Left ventricle myocardium inferior (tissue), 1 donor: ENCODE data around the gene CDYL2. TPM values are rescaled to one million over a fixed set of nuclear protein-coding genes. Genes with fewer than 3 reads are reported as not detected.

Experiments used
- DNase-seq: peaks from one replicate; pipeline ENCODE4 v3.0.0-alpha.2; 2020
- H3K27ac ChIP-seq: fragments of 200-600 bp; replicated peaks from 2 replicates; pipeline ENCODE4 v1.8.0; 2021
- H3K27me3 ChIP-seq: fragments of 200-600 bp; 2 replicates; pipeline ENCODE4 v1.8.0; 2021; ENCODE audit warnings: low read depth
- H3K36me3 ChIP-seq: fragments of 200-600 bp; 2 replicates; pipeline ENCODE4 v1.8.0; 2021
- H3K4me1 ChIP-seq: fragments of 200-600 bp; 2 replicates; pipeline ENCODE4 v1.8.0; 2021
- H3K4me3 ChIP-seq: fragments of 200-600 bp; 2 replicates; pipeline ENCODE4 v1.8.0; 2021; ENCODE audit warnings: mild to moderate bottlenecking, moderate library complexity
- H3K9me3 ChIP-seq: fragments of 200-600 bp; replicated peaks from 2 replicates; pipeline ENCODE4 v1.8.0; 2021
- intact Hi-C: fragments of 100-400 bp; cut with micrococcal nuclease; formaldehyde crosslinking; loops from one replicate; pipeline ENCODE4 v1.11.0; 2022
- total RNA-seq: library from RNA; stranded (reverse); fragmentation: NEBNext Ultra II Directional; extraction: Animal tissue kit (Norgen Biotek cat#: 25700); gene quantifications from one replicate; pipeline ENCODE4 v1.2.1, GENCODE V29; 2021
- TF ChIP-seq, protein P1 (sequence below): fragments of 200-600 bp; IDR thresholded peaks from 2 replicates; pipeline ENCODE4 v1.8.0; 2021; ENCODE audit warnings: antibody characterized with exemption, mild to moderate bottlenecking, borderline replicate concordance
- donor health status: DM: no; HTN: yes; CAD: no; lungs with severe emphysema.

Gene CDYL2
- total RNA-seq, 1 donor from 2014 or later = 3.2 TPM

DNA sequence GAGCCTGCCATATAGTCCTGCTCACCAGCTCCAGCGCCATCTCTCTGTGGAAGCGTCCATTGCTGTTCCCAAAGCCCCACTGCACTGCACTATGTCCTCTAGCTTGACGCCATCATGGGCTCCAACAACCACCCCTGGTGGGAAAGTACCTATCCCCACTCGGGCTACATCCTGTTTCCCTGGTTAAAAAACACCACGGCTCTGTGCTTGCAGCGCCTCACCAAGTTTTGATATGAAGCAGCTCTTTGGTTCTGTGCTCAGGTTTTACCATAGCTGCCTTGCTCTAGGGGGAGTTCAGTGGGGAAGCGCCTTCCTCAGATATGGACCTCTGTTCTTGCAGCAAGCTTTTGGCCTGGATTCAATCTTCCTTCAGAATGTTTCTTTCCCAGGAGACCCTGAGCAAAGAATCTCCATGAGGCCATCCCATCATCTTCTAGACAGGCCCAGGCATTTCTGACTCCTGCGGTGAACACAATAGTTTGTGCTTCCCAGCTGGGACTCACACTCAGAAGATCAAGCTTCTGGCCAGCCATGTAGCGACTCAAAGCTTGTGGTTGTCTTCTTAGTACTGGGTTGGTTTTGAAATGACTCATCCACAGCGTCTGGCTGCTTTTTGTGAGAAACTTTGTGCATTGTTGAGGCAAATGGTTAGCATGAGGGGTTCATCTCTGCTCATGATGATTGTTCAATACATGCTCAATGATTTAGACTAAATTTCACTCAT, 224.1 kb downstream of the CDYL2 start:
- no peaks in the 10 kb centered on the region for H3K27me3 ChIP-seq
- H3K27ac ChIP-seq = no peak overlapping the region
- TF ChIP-seq, protein P1, sequence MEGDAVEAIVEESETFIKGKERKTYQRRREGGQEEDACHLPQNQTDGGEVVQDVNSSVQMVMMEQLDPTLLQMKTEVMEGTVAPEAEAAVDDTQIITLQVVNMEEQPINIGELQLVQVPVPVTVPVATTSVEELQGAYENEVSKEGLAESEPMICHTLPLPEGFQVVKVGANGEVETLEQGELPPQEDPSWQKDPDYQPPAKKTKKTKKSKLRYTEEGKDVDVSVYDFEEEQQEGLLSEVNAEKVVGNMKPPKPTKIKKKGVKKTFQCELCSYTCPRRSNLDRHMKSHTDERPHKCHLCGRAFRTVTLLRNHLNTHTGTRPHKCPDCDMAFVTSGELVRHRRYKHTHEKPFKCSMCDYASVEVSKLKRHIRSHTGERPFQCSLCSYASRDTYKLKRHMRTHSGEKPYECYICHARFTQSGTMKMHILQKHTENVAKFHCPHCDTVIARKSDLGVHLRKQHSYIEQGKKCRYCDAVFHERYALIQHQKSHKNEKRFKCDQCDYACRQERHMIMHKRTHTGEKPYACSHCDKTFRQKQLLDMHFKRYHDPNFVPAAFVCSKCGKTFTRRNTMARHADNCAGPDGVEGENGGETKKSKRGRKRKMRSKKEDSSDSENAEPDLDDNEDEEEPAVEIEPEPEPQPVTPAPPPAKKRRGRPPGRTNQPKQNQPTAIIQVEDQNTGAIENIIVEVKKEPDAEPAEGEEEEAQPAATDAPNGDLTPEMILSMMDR = no peak
- no peaks in the 10 kb centered on the region for H3K9me3 ChIP-seq
- intact Hi-C loops = no loop called here
- no peak for DNase-seq
- H3K4me3 ChIP-seq = no peak overlapping the region
- H3K4me1 ChIP-seq = no peaks in the 10 kb centered on the region
- no peaks in the 10 kb centered on the region for H3K36me3 ChIP-seq

DNA sequence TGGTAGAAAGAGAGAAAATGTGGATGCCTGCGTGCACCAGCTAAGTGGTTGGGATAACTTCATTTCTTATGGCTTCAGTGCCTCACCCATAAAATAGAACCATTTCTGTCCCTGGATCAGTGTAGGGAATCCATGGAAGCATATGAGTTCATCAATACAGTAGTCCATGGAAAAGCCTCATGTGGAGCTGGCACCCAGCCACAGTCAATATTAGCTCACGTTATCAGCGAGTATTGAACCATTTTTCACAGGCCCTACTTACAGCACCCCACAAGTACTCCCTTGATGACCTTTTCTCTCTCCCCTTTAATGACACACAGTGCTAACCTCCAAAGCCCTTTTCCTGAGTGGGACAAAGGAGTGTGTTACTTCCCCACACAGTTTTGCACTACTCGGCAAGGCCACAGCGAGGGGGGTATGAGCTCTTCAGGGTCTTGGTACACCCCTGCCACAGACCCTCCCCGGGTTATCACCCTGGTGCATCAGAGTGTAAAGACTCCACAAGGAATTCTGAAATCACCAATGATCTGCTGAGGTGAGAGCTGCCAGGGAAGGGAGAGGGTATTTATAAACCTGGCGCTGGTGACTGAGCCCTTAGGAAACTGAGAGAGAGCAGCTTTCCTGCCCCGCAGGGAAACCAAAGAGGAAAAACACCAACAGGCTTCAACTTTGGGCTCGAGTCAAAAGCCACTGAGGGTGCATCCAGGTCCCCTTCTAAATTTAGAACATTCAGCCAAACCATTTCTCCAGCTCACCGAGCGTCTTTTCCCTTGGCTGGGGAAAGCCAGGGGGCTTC, 226.7 kb downstream of the CDYL2 start:
- no peaks in the 10 kb centered on the region for H3K4me1 ChIP-seq
- TF ChIP-seq, protein P1 = no peak
- H3K36me3 ChIP-seq = no peaks in the 10 kb centered on the region
- H3K27me3 ChIP-seq = no peaks in the 10 kb centered on the region
- DNase-seq = no peak
- no peak overlapping the region for H3K4me3 ChIP-seq
- no peak overlapping the region for H3K27ac ChIP-seq
- intact Hi-C loops = no loop called here
- H3K9me3 ChIP-seq = no peaks in the 10 kb centered on the region

DNA sequence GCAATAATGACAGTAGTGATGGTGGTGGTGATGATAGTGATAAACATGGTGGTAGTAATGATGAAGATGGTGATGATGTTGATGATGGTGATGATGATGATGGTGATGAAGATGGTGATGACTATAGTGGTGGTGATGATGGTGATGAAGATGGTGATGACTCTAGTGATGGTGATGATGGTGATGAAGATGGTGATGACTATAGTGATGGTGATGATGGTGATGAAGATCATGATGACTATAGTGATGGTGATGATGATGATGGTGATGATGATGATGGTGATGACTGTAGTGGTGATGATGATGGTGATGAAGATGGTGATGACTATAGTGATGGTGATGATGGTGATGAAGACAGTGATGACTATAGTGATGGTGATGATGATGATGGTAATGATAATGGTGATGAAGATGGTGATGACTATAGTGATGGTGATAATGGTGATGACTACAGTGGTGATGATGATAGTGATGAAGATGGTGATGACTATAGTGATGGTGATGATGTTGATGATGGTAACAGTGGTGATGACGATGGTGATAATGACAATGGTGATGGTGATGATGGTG, 228.0 kb downstream of the CDYL2 start:
- no peak for DNase-seq
- Histone ChIP-seq H3K27me3 (peaks cover 3% of the 10 kb centered on the region), H3K9me3 (no peaks in the 10 kb centered on the region), H3K4me1 (no peaks in the 10 kb centered on the region), H3K36me3 (no peaks in the 10 kb centered on the region), H3K27ac (no peak overlapping the region), H3K4me3 (no peak overlapping the region)
- TF ChIP-seq, protein P1 = no peak
- intact Hi-C loops = no loop called here

DNA sequence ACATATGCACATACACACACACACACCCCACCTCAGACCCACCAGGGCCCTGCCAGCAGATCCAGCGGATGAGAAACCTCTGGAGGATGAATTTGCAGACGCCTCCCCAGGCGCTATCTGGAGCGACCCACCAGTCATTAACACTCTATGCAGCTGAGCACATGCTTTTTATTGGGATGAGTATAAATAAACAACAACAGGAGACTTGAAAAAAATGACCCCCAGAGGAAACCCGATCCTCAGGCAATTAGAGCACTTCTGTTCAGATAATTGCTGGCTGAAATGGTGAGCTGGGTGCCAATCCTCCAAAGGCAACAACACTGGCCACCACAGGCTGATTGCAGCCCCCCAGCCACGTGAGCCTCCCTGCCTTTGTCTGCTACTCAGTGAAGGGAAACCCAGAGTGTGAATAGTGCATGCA, 230.7 kb downstream of the CDYL2 start:
- Histone ChIP-seq H3K9me3 (no peaks in the 10 kb centered on the region), H3K36me3 (no peaks in the 10 kb centered on the region), H3K4me3 (no peak overlapping the region), H3K27me3 (peaks cover 14% of the 10 kb centered on the region), H3K4me1 (no peaks in the 10 kb centered on the region), H3K27ac (no peak overlapping the region)
- TF ChIP-seq, protein P1 = no peak
- intact Hi-C loops = no loop called here
- DNase-seq = no peak

DNA sequence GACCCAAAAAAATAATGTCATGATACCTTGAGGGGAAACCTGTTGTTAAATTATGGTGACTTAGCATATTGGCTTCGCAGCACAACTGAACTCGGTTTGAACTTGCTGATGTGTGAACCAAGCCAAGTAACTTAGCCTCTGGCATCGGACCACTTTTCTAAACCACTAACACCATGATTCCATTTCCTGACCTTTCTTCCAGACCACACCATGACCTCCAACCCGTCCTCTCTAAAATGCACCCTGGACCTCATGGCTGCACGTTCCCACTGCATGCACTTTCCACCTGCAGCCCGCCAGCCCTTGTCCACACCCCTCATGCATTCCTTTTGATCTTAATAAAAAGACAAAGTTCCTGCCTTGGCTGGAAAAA, 234.3 kb downstream of the CDYL2 start:
- TF ChIP-seq, protein P1 = no peak
- H3K4me3 ChIP-seq = no peak overlapping the region
- H3K27me3 ChIP-seq = peaks cover 40% of the 10 kb centered on the region
- intact Hi-C loops = no loop called here
- no peaks in the 10 kb centered on the region for H3K9me3 ChIP-seq
- H3K4me1 ChIP-seq = no peaks in the 10 kb centered on the region
- no peak overlapping the region for H3K27ac ChIP-seq
- DNase-seq = no peak
- no peaks in the 10 kb centered on the region for H3K36me3 ChIP-seq
